Gastrocnemius medialis (tissue), 4 donors: Measurements from ENCODE around the gene CHTF8. TPM values are rescaled to one million over a fixed set of nuclear protein-coding genes. Genes with fewer than 3 reads are reported as not detected.

Source experiments
- ATAC-seq, 2 donors: fragments of 150-250 bp; one replicate each; pipeline ENCODE4 v1.9.1; 2016
- DNase-seq, 2 donors: peaks; one replicate each; pipeline ENCODE4 v3.0.0-alpha.2; 2019
- H3K27ac ChIP-seq, 4 donors: fragments of 200-600 bp; sonication (generic); 1 replicate in 1 of 4; 2 replicates in 3 of 4; pipeline ENCODE4 v1.5.1; 2016 to 2018; ENCODE audit warnings: mild to moderate bottlenecking in 2 of 4, moderate library complexity in 1 of 4
- H3K27me3 ChIP-seq, 3 donors: fragments of 200-600 bp; sonication (generic) in 2 of 3; 1 replicate in 1 of 3; 2 replicates in 2 of 3; pipeline versions ENCODE4 v1.5.1 to v1.6.0; 2016 to 2019; ENCODE audit warnings: mild to moderate bottlenecking in 1 of 3, moderate library complexity in 1 of 3
- H3K36me3 ChIP-seq, 2 donors: fragments of 200-600 bp; sonication (generic) in 1 of 2; one replicate each; pipeline ENCODE4 v1.5.1; 2017 to 2018
- H3K4me1 ChIP-seq, 2 donors: fragments of 200-600 bp; sonication (generic) in 1 of 2; one replicate each; pipeline ENCODE4 v1.5.1; 2016 to 2017; ENCODE audit warnings: mild to moderate bottlenecking in 2 of 2
- H3K4me3 ChIP-seq, 4 donors: fragments of 200-600 bp; sonication (generic) in 3 of 4; 1 replicate in 1 of 4; 2 replicates in 3 of 4; pipeline ENCODE4 v1.5.1; 2016 to 2019; ENCODE audit warnings: mild to moderate bottlenecking in 2 of 4
- H3K9me3 ChIP-seq, 3 donors: fragments of 200-600 bp; sonication (generic) in 2 of 3; 1 replicate in 1 of 3; 2 replicates in 2 of 3; pipeline ENCODE4 v1.5.1; 2016 to 2019
- CTCF ChIP-seq, 5 experiments: fragments of 450-650 bp in 3 of 5; fragments of 200-600 bp in 2 of 5; sonication (generic) in 2 of 5; IDR thresholded peaks in 4 of 5; conservative IDR thresholded peaks in 1 of 5; 1 replicate in 4 of 5; 2 replicates in 1 of 5; pipeline ENCODE4 v1.5.1; 2016 to 2019; ENCODE audit warnings: antibody characterized with exemption in 5 of 5, mild to moderate bottlenecking in 3 of 5, moderate library complexity in 3 of 5
- POLR2A ChIP-seq, 2 donors: fragments of 450-650 bp; IDR thresholded peaks; one replicate each; pipeline ENCODE4 v1.6.1; 2017; ENCODE audit warnings: antibody characterized with exemption in 2 of 2, mild to moderate bottlenecking in 2 of 2, moderate library complexity in 2 of 2
- in situ Hi-C, 4 donors: fragments of 200-750 bp; cut with MboI; loops; one replicate each; pipeline versions ENCODE4 v1.15.0 to v1.8.0; 2017; ENCODE audit warnings: low sequenced_read_pairs in 4 of 4
- intact Hi-C: fragments of 100-400 bp; cut with DNase I; formaldehyde crosslinking; loops from one replicate; pipeline ENCODE4 v1.15.1; 2023; ENCODE audit warnings: low total_unique reads
- total RNA-seq, 4 donors: library from RNA; depleted of rRNA; stranded (reverse); fragments of >200 nt; gene quantifications; one replicate each; pipeline versions ENCODE4 v1.1.0 to v1.2.3, GENCODE V29; 2016

The CHTF8 gene
- total RNA-seq, 4 donors from 2014 or later, result 27.3 to 52.3 (median 34.8) TPM

DNA sequence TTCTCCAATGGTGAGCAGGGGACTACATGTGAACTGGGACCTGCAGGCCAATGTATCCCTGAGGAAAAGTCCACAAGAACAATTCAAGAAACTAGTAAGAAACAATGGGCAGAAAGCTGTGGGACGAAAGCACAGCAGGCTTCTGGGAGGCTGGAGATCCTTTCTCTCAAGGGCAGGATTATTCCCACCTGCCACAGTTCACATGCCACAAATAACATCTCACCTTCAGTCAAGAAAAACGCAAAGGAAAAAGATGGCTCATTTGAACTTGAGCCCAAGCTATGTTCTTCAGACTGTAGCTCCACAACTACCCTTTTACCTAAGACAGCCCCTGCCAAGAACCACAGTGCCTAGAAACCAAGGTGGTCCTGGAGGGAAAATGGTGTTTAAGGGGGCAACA is 13.9 kb downstream of the CHTF8 start:
- ATAC-seq, result no peak

DNA sequence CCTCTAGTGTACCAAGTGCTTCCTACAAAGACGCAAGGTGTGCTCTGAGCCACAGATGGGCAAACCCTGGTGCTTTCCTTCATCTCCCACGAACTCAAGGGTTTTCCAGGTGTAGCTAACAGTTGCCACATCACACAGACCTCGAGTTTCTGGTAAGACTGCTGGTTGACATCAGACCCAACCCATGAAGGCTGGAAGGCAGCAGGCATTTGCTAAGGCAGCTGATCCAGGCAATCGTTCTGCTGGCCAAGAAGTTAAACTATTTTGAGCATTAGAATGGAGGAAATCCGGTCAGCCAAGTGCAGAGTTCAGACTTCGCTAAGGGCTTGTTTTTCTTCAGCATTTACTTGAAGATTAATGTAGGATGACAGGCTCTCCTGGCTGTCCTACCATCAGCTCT is 15.5 kb downstream of the CHTF8 start:
- TF ChIP-seq POLR2A (IDR thresholded peaks at IDR 0.05) (no peak), CTCF (IDR thresholded peaks at IDR 0.05 in 4 of 5, conservative IDR thresholded peaks at IDR 0.05 in 1 of 5) (no peak)
- H3K27ac ChIP-seq, result peak overlapping the region in 2 of 4 donors; percentile 5 to 17
- in situ Hi-C loops, result loop anchor here in 2 of 4 donors (25.0 kb wide), 1 partner anchor 580 kb away; the partner anchor contains the start of gene ZFP90 (in 2 of the 2)
- H3K9me3 ChIP-seq, result no peaks in the 10 kb centered on the region
- H3K4me3 ChIP-seq, result no peak overlapping the region
- no peaks in the 10 kb centered on the region for H3K27me3 ChIP-seq
- peak in 1 of 2 donors; percentile 33 for ATAC-seq
- peaks cover 0 to 53% of the 10 kb centered on the region in 2 donors for H3K36me3 ChIP-seq
- intact Hi-C loops, result no loop called here
- peaks cover 24 to 28% of the 10 kb centered on the region in 2 donors for H3K4me1 ChIP-seq
- no peak for DNase-seq

More for the DNA sequence above, 13.9 kb downstream of the CHTF8 start:
- Histone ChIP-seq H3K4me3 (no peak overlapping the region), H3K27ac (no peak overlapping the region), H3K36me3 (peaks cover 0 to 49% of the 10 kb centered on the region in 2 donors), H3K4me1 (peaks cover 24 to 28% of the 10 kb centered on the region in 2 donors), H3K27me3 (no peaks in the 10 kb centered on the region), H3K9me3 (no peaks in the 10 kb centered on the region)
- intact Hi-C loops (no loop called here), in situ Hi-C loops (loop anchor here in 2 of 4 donors (25.0 kb wide), 1 partner anchor 581 kb away; the partner anchor contains the start of gene ZFP90 (in 2 of the 2))
- DNase-seq, result no peak
- TF ChIP-seq CTCF (IDR thresholded peaks at IDR 0.05 in 4 of 5, conservative IDR thresholded peaks at IDR 0.05 in 1 of 5) (no peak), POLR2A (IDR thresholded peaks at IDR 0.05) (no peak)

DNA sequence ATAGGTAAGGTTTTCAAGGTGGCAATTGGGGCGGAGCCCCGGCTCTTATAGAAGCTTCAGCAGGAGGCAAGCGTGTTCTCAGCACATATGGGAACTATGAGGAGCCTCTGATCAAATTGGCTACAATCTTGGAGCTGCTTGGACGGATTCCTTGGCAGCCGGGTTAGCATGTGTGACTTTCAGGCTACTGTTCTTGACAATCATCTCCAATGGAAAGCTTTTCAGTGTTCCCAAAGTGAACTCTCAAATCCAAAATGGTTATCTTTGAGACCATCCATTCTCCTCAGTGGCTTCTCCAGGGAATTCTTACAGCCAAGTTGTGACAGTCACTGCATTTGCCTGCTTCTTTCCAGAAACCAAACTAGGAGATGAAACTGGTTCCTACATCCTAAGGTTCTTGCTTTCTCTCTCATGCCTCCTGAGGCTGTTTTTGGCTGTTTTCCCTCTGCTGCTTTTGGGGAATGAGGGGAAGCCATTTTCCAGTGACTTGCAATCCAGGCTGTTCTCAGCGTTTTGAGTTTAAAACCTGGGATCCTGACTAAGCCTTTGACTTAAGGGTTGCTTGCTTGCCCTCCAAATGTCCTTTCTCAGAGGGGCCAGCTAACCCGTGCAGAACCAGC is 16.0 kb downstream of the CHTF8 start:
- no peak for DNase-seq
- in situ Hi-C loops, result loop anchor here in 2 of 4 donors (25.0 kb wide), 1 partner anchor 579 kb away; the partner anchor contains the start of gene ZFP90 (in 2 of the 2)
- H3K4me1 ChIP-seq, result peaks cover 24 to 28% of the 10 kb centered on the region in 2 donors

DNA sequence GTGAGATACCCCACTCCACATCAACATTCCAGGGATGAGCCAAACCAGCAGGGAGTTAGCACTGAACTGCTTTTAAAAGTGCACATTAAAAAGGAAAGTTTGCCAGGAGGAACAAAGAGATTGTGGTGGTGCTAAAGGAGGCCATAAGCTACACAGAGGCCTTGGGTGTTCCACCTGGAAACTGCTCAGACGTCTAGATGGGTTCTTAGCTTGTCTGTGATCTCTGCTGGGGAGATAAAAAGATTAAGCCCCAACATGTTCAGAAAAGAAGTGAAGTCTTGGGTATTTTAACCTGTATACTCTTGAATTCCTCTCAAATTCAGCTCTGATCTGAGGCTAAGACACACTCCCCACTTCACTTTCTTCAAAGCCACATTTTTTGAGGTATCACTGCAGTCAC is 16.6 kb downstream of the CHTF8 start:
- intact Hi-C loops, result no loop called here
- in situ Hi-C loops, result loop anchor here in 2 of 4 donors (25.0 kb wide), 1 partner anchor 579 kb away; the partner anchor contains the start of gene ZFP90 (in 2 of the 2)
- H3K36me3 ChIP-seq, result peaks cover 0 to 46% of the 10 kb centered on the region in 2 donors

More for the DNA sequence above, 16.0 kb downstream of the CHTF8 start:
- peaks cover 0 to 51% of the 10 kb centered on the region in 2 donors for H3K36me3 ChIP-seq
- H3K9me3 ChIP-seq, result no peaks in the 10 kb centered on the region
- no peak for TF ChIP-seq CTCF (IDR thresholded peaks at IDR 0.05 in 4 of 5, conservative IDR thresholded peaks at IDR 0.05 in 1 of 5)
- TF ChIP-seq POLR2A (IDR thresholded peaks at IDR 0.05), result no peak
- peak overlapping the region in 2 of 4 donors; percentile 5 to 17 for H3K27ac ChIP-seq
- ATAC-seq, result no peak
- intact Hi-C loops, result no loop called here
- H3K27me3 ChIP-seq, result no peaks in the 10 kb centered on the region
- H3K4me3 ChIP-seq, result no peak overlapping the region

More for the DNA sequence above, 16.6 kb downstream of the CHTF8 start:
- no peak for ATAC-seq
- Histone ChIP-seq H3K4me1 (peaks cover 24 to 28% of the 10 kb centered on the region in 2 donors), H3K27ac (no peak overlapping the region), H3K27me3 (no peaks in the 10 kb centered on the region), H3K4me3 (no peak overlapping the region), H3K9me3 (no peaks in the 10 kb centered on the region)
- TF ChIP-seq CTCF (IDR thresholded peaks at IDR 0.05 in 4 of 5, conservative IDR thresholded peaks at IDR 0.05 in 1 of 5) (no peak), POLR2A (IDR thresholded peaks at IDR 0.05) (no peak)
- DNase-seq, result no peak
